GM19238 (cell line): Measurements from ENCODE around the gene PLEKHH1.
A peak's percentile ranks its signal among the peaks of the same experiment; 100 is the strongest.
"Not testable (repeated sequence)": the region's sequence is repeated elsewhere in the genome, so short reads cannot be mapped to it uniquely, and the experiment has no call there.

Experiments
- DNase-seq: peaks from one replicate; pipeline ENCODE4 v3.0.0; 2011; ENCODE audit warnings: low spot score; ENCODE audit not compliant: insufficient read length

Gene PLEKHH1

DNA sequence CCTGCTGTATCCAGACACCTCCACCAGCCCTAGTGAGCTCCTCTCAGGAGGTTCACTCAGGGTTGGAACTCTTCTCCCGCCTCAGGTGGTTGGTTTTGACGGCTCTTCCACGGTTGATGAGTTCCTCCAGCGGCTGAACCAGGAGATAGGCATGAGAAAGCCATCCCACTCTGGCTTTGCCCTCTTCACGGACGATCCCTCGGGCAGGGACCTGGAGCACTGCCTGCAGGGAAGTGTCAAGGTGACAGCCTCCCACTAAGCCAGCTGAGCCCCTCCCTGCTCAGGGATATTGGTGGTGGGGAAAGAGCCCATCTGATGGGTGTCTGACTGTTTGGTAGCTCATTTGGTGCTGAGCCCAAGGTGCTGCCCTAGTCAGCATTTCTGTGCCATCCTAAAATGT lies 46.5 kb downstream of the PLEKHH1 start:
- DNase-seq = no peak

DNA sequence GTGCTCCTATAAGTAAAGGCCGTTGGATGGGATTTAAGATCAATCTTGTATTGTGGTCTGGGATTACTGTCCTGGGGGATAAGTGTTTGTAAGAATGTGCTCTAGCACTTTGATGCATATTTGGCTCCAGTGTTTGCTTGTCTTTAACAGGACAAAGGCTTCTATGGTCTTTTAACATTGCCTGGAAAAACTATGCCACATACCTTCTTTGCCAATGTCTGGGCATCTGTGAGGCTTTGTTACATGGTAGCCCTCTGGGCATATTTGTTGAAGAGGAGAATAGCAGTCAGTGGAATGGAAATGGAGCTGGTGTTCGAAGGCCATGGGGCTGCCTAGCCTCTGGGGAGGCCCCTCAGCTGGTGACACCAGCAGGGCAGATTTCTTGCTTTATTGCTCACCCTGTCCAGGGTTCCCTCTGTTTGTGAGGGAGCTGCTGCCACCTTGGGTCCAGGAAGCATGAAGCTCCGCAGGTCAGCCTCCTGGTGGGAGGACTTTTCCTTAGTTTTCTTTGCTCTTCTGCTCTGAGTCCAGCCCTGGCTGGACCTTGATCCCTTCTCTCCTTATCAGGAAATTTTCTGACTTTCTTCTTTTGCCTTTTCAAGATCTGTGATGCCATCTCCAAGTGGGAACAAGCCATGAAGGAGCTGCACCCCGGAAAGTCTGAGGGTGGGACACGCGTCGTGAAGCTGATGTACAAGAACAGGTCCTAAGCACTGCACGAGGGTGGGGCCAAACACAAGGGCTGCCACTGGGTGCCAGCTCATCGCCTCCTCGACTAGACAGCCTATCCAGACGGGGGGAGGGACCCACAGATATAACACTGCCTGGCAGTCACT lies 47.5 kb downstream of the PLEKHH1 start:
- no peak for DNase-seq

DNA sequence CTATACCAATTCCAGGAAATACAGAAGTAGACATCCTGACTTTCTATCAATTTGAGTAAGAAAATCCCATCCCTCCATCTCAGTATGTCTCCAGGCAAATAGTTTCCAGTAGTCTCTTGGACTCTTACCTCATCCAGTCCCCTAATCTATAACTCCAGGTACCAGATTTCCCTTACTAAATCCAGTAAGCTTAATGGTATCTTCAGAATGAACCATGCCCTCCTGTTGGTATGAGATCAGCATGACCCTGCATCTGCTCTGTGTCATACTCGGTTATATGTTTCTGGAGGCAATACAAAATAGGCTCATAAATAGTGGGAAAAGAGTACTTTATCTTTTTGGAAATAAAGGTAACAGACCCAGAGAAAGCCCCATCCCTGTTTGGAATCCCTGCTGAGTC lies 48.6 kb downstream of the PLEKHH1 start:
- DNase-seq = no peak

DNA sequence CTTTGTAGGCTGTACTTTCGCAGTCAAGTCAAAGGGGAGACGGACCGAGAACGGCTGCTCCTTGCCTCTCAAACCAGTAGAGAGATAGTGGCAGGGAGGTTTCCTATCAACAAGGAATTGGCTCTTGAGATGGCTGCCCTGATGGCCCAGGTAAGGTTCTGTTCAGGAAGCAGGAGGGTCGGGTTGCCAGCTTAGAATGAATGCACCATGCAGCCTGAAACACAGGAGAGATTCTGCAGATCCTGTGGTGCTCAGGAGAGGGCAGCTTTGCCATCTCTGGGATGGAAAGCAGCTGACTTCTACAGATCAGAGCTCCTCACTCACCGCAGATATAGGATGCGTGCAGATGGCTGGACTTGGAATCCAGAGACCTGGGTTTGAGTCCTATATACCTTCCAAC lies 49.0 kb downstream of the PLEKHH1 start:
- no peak for DNase-seq

DNA sequence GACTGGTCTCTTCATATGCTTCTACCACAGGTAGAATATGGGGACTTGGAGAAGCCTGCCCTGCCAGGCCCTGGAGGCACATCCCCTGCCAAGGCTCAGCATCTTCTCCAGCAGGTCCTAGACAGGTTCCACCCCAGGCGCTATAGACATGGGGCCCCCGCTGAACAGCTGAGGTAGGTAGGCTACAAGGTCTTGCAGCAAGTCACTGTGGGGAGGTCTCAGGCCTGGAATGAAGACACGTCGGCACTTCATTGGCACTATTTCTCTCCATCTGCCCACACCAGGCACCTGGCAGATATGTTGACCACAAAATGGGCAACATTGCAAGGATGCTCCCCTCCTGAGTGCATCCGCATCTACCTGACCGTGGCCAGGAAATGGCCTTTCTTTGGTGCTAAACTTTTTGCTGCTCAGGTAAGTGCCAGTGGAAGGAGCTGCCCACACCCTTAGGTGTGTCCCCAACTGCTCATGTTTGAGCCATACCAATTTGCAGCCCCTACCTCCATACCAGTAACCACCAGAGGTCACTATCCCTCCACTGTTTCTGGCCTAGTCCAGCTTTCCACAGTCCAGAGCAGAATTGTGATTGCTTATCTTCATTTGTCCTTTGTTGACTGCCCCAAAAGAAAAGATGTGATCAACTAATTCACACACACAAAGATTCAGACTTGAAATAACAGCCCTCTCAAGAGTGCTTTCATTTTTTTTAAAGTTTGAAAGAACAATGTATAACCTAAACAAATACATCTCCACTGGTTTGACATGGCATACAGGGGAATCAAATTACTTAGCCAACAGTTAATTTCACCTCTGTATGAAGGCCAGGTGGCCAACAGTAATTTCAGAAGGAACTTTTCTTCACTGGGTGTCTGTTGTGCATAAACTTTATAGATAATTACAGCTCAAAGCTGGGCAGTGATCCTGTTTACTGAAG lies 50.9 kb downstream of the PLEKHH1 start:
- peak; percentile 60 for DNase-seq

DNA sequence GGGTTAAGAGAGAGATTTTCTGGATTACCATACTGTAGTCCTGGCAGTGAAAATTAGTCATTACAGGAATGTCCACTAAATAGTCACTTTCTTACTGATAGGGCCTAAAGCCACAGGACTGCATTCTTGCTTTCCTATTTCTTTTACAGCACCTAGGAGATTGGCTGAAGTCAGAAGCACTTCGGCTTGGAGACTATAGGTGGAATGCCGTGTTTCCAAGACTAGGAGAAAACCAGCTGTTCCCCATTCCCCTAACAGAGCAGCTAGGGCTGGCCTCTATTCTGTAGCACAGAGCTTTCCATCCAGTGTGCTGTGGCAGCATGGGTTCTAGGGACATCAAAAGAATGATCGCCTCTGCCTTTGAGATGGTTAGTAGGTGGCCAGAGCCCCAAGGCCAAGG lies 51.9 kb downstream of the PLEKHH1 start:
- DNase-seq = no peak

DNA sequence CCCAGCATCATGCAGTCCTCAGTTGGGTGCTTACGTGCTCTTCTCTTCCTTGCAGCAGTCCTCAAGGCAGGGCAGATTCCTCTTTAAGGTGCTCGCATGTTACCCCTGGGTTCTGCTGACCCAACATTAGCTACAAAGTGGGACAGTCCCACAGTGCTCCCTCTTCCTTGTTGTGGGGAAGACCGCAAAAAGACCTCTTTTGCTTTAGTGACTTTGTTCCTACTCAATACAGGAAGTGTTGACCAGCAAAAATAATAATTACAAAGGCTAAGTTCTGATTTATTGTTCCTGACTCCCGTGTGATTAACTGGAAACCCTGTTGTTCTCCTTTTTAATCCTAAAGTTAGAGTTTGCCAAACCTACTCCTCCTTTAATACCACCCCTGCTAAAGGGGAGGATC lies 53.3 kb downstream of the PLEKHH1 start:
- no peak for DNase-seq

DNA sequence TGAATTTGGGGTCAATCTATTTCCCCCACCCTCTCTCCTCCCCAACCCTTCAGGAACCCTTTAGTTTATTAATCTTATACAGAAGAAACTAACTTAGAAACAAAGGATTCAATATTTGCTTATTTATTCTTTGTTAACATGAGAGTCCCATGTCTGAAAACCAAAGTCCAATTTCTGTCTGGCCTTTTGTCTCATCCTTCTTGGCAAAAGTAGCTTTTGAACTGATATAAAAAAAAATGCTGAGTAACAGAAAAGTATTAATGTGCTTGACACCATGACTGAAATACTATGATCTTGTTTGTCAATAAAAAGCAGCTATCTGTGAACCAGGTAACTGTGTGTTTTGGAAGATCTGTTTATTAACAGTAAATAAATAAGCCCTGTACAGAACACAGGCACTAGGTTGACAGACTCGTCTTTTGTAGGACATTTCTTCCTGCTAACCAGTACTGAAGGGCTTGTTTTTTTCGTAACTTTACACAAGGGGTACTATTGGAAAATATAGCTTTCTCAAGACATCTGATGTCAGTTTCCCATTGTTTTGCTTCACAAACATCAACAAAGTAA lies 56.2 kb downstream of the PLEKHH1 start:
- no peak for DNase-seq

DNA sequence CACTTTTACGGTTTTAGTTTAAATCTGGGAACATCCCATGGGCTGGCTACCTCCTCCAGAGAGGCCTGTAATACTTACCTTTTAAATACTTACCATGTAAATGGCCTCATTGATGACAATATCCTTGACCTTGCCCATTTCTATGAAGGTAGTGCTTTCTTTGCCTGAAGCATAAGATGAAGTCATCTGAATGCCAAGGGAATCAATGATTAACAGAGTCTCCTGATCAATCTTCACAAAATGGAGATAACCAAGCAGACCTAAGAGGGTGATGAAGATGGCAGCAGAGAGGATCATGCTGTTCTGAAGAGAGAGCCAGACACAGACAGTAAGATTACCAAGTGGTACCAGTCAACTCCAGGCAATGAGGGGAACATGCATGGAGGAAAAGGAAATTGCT lies 60.6 kb downstream of the PLEKHH1 start:
- DNase-seq = not testable (repeated sequence)

DNA sequence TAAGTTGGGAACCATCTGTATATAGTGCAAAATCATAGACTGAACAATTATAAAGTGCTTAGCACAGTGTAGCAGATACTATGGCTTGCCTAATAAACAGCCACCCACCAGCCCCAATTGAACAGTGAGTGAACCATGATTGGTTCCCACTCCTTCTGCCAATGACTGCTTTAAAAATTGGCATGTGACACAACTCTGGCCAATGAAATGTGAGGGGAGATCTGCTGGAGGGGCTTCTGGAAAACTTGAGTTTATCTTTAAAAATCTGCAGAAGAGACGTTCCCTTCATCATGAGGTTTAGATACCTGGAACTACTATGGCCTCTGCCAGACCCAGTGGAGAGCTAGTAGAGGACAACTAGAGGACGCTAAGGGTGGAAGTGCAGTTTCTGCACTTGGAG lies 62.3 kb downstream of the PLEKHH1 start:
- no peak for DNase-seq

DNA sequence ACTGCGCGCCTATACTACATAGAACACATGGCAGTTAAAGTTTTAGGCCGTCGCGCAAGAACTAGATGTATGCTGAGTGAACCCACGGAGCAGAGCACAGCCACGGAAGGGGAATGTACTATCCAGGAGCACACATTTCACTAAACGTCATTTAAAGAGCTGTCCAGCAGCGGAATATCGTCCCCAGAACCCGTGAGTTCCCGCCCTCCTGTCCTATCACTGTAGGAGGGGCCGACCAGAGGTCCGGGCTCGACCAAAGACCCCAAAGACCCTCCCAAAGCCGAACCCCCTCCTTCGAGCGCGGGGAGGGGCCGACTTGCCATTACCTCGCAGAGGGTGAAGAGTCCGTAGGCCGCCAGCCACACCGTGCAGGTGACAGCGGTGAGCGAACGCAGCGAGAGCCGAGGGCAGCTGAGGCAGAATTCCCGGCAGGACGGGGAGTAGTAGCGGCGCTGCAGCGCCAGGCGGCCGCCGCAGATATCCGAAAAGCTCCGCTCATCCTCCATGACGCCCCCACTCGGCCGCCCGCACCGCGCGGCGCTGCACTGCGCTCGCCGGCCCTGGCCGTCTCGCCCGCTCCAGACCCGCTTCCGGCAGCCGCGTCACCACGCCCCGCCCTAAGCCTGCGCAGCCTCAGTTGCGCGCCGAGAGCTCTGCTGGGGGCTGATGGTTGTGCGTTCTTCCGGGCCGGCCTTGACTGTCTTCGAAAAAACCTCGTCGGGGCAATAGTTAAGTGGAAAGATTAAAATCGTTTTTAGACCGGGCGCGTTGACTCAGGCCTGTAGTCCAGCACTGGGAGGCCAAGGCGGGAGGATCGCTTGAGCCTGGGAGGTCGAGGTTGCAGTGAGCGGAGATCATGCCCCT lies 66.8 kb downstream of the PLEKHH1 start, which contains the start of gene PIGH:
Gene PIGH, minus strand, starts transcription at position 571 of the 864 bp plus-strand sequence. Its CDS starts 65 bp downstream, at position 506.
- peak; percentile 91 for DNase-seq

DNA sequence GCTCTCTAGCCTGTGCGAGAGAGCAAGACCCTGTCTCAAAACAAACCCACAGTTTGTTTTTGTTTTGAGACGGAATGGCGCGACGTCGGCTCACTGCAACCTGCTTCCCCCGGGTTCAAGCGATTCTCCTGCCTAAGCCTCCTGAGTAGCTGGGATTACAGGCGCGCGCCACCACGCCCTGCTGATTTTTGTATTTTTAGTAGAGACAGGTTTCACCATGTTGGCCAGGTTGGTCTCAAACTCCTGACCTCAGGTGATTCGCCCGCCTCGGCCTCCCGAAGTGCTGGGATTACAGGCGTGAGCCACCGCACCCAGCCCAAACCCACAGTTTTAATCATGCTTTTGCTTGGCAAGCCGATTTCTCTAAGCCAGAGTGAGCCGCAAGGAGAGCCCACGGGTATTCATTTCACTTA lies 67.5 kb downstream of the PLEKHH1 start:
- not testable (repeated sequence) for DNase-seq

DNA sequence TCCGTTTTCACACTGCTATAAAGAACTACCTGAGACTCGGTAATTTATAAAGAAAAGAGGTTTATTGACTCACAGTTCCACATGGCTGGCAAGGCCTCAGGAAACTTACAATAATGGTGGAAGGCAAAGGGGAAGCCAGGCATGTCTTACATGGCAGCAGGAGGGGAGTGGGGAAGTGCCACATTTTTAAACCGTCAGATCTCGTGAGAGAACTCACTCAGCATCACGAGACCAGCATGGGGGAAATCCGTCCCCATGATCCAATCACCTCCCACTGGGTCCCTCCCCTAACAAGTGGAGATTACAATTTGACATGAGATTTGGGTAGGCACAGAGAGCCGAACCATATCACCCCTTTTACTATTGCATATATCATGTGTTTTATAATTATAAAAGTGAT lies 69.0 kb downstream of the PLEKHH1 start:
- no peak for DNase-seq

DNA sequence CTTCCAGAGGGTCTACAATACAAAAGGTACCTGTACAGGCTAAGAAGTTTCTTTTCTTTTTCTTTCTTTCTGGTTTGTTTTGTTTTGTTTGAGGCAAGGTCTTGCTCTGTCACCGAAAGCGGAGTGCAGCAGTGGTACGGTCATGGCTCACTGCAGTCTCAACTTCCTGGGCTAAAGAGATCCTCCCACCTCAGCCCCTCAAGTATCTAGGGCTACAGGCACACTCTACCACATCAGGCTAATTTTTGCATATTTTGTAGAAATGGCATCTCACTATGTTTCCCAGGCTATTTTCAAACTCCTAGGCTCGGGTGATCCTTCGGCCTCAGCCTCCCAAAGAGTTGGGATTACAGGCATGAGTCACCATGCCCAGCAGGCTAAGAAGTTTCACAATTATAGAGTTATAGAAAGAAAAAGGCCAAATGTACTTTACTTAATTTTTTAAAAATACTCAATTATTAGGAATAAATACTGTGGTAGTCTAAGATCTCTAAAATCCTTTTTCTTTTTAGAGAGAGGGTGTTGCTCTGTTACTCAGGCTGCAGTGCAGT lies 70.0 kb downstream of the PLEKHH1 start:
- DNase-seq = no peak

DNA sequence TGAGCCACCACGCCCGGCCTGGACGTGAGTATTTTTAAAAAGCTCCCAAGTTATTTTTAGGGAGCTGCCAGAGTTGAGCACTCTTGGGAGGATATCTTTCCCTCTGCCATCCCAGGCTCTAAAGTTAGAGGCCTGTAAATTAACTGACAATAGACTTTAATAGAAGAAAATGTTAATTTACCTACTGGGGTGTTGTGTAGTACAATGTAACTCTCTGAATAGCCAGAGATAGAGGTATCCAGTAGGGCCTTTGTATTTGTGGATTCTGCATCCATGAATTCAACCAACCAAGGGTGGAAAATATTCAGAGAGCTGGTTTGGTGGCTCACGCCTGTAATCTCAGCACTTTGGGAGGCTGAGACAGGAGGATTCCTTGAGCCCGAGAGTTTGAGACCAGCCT lies 74.6 kb downstream of the PLEKHH1 start:
- DNase-seq = no peak

DNA sequence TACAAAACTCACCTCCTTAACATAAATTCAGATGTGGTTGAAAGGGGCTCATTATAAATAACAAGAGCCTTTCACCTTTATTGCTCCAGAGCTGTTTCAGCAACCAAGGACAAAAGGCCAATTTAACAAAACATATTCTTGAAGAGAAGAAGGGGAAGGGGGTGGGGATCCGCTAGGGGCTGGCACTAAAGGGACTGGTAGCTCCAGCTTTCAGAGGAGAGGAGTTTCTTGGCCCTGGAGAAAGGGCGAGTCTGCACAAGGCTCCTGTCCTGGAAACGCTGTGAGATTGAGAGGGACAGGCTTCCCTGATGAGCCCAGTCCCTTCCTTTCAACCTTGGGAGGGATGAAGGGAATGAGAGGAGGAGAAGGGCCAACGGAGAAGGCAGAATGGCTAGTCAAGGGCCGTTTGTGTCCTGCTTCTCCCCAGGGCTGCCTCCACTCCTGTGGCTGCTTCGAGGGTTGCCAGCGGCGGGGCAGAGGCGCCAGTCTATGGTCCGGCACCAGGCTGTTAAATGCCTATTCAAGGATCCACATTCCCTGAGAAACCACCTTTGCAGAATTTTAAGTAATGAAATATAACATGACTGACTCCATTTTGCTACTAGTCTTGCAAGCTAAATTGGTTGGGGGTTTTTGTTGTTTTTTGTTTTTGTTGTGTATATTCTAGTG lies 76.7 kb downstream of the PLEKHH1 start:
- DNase-seq = no peak

DNA sequence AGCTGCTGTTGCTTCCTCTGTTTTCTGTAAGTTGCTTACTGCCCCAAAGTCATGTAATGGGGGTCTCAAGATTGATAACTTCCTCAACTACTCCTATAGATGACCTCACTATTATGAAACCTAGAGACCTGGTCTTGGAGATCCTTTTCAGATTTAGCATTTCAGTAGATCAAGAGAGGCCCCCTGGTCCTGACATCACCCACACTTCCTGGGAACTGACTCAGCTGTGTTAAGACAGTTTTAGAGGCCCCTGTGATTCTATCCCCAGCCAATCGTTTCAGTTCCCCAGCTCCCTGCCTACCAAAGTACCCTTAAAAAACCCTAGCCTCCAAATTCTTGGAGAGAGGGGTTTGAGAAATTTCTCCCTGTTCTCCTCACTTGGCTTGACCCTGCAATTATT lies 77.4 kb downstream of the PLEKHH1 start:
- DNase-seq = no peak

DNA sequence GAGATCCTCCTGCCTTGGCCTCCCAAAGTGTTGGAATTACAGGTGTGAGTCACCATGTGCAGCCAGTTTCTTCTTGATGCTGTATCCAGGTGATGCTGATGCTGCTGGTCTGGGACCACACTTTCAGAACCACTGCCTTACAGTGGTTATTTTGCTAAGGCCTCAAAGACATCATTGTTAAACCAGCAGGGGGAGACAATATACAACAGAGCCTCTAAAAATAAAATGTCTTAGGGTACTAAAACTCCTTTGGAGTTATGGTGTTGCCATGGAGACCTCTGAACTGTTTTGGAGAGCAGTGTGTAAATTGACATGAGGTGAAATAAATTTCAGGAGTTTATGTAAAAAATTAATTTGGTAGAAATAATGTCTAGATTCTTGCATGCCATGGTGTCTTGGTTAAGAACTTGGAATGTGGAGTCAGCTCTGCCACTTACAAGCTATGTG lies 85.5 kb downstream of the PLEKHH1 start:
- DNase-seq = peak; percentile 22

DNA sequence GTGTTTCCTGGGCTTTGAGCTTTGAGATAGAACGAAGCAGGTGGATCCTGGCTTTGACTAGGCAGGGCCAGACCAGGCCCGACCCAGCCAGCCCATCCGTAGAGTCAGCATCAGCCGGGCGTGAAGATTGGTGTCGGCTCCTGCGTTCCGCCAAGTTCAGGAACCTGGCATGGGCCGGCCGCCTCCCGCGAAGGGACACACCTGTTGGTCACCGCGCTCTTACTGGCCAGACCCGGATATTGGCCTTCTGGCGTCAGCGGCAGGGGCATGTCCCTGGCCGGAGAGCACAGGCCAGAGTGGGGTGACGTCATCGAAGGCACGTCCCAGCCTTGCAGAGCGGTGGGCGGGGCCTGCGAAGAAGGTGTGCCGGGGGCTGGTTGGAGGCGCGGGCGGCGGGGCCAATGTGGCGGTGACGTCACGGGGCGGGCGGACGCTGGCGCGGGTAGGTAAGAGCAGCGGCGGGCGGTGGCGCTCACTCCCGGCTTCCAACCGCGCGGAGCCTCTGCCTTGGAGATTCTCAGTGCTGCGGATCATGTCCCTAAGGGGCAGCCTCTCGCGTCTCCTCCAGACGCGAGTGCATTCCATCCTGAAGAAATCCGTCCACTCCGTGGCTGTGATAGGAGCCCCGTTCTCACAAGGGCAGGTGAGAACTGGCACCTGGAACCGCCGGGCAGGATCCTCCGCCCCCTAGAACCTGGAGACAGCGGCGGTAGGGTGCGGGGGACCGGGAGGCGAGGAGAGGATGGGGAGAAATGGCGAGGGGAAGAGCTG lies 86.5 kb downstream of the PLEKHH1 start, which contains the start of gene ARG2:
Gene ARG2, plus strand, starts transcription at position 475 of the 771 bp plus-strand sequence. Its CDS starts 58 bp downstream, at position 533.
- DNase-seq = peak; percentile 83
